Hepatocyte (in vitro differentiated cells): Measurements from ENCODE around the gene SLC5A12.

Source experiments
- EZH2 ChIP-seq: fragments of 200-600 bp; sonication (generic); IDR thresholded peaks from 2 replicates; pipeline ENCODE4 v1.6.1; 2016; ENCODE audit warnings: antibody characterized with exemption, mild to moderate bottlenecking, borderline replicate concordance
- EZH2phosphoT487 ChIP-seq: fragments of 200-600 bp; sonication (generic); IDR thresholded peaks from one replicate; pipeline ENCODE4 v1.6.1; 2018; ENCODE audit warnings: antibody characterized with exemption, mild to moderate bottlenecking, low read depth, moderate library complexity; ENCODE audit not compliant: unreplicated experiment, severe bottlenecking
- TF ChIP-seq, protein P1 (sequence below): fragments of 200-600 bp; sonication (generic); IDR thresholded peaks from 2 replicates; pipeline ENCODE4 v1.5.1; 2016; ENCODE audit warnings: antibody characterized with exemption, mild to moderate bottlenecking; ENCODE audit not compliant: poor library complexity

- TF ChIP-seq, protein P1, sequence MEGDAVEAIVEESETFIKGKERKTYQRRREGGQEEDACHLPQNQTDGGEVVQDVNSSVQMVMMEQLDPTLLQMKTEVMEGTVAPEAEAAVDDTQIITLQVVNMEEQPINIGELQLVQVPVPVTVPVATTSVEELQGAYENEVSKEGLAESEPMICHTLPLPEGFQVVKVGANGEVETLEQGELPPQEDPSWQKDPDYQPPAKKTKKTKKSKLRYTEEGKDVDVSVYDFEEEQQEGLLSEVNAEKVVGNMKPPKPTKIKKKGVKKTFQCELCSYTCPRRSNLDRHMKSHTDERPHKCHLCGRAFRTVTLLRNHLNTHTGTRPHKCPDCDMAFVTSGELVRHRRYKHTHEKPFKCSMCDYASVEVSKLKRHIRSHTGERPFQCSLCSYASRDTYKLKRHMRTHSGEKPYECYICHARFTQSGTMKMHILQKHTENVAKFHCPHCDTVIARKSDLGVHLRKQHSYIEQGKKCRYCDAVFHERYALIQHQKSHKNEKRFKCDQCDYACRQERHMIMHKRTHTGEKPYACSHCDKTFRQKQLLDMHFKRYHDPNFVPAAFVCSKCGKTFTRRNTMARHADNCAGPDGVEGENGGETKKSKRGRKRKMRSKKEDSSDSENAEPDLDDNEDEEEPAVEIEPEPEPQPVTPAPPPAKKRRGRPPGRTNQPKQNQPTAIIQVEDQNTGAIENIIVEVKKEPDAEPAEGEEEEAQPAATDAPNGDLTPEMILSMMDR, result no peak
- TF ChIP-seq EZH2 (no peak), EZH2phosphoT487 (no peak)
Measured at GRCh38 chr11:26676641-26677040, 45.2 kb downstream of the SLC5A12 start.
